C4-2B (cell line): ENCODE results near the gene HBD.

ENCODE experiments used
- ZFX ChIP-seq: fragments of 450-650 bp; IDR thresholded peaks from 2 replicates; pipeline ENCODE4 v1.6.1; 2017
- TF ChIP-seq, protein P1 (sequence below): fragments of 450-650 bp; conservative IDR thresholded peaks from 2 replicates; pipeline ENCODE4 v1.5.1; 2017; ENCODE audit warnings: mild to moderate bottlenecking

DNA sequence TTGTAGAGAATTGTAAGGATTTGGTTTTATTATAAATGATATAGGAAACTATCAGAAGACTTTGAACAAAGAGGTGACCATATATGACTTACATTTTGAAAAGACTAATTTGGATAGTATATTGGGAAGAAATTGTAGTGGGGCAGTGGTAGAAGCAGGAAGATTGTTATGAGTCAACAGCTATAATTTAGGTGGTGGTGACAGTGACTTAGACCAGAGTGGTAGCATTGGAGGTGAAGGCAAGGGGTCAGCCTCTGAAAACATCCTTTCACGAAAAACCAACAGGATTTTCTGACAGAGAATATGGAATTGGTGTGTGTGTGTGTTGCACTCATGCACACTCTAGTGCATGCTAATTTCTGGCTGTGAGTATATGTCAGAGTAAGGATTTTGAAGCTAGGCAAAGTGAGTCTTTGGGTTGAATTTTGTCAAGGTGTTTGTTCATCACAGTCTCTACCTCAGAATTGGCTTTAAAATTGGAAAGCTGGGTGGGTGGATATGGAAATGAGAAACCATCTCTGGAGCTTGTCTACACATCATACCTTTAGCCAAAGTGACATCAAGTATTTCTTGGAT, 43.6 kb upstream of the HBD start:
- TF ChIP-seq, protein P1, sequence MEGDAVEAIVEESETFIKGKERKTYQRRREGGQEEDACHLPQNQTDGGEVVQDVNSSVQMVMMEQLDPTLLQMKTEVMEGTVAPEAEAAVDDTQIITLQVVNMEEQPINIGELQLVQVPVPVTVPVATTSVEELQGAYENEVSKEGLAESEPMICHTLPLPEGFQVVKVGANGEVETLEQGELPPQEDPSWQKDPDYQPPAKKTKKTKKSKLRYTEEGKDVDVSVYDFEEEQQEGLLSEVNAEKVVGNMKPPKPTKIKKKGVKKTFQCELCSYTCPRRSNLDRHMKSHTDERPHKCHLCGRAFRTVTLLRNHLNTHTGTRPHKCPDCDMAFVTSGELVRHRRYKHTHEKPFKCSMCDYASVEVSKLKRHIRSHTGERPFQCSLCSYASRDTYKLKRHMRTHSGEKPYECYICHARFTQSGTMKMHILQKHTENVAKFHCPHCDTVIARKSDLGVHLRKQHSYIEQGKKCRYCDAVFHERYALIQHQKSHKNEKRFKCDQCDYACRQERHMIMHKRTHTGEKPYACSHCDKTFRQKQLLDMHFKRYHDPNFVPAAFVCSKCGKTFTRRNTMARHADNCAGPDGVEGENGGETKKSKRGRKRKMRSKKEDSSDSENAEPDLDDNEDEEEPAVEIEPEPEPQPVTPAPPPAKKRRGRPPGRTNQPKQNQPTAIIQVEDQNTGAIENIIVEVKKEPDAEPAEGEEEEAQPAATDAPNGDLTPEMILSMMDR = no peak
- no peak for TF ChIP-seq ZFX
